ENCODE results near the gene TBC1D32.
"Not testable (repeated sequence)": the region's sequence is repeated elsewhere in the genome, so short reads cannot be mapped to it uniquely, and the experiment has no call there.

TBC1D32 gene

GRCh38 chr6:121161886-121162285, 172.4 kb downstream of the TBC1D32 start:
- DNase-seq (ENCODE audit: low read depth): no peak
- no peak overlapping the region for H3K4me3 ChIP-seq (ENCODE audit: low read depth, low read length)

- DNase-seq (ENCODE audit: low read depth): no peak
Observed at GRCh38 chr6:121160276-121160675, 174.0 kb downstream of the TBC1D32 start.

GRCh38 chr6:121158891-121159290, 175.4 kb downstream of the TBC1D32 start:
- no peak for DNase-seq (ENCODE audit: low read depth)
- H3K4me3 ChIP-seq (ENCODE audit: low read depth, low read length): no peak overlapping the region

More at GRCh38 chr6:121160276-121160675, 174.0 kb downstream of the TBC1D32 start:
- no peak overlapping the region for H3K4me3 ChIP-seq (ENCODE audit: low read depth, low read length)

- DNase-seq (ENCODE audit: low read depth): no peak
- no peak overlapping the region for H3K4me3 ChIP-seq (ENCODE audit: low read depth, low read length)
Observed at GRCh38 chr6:121158438-121158837, 175.8 kb downstream of the TBC1D32 start.

GRCh38 chr6:121157906-121158305, 176.4 kb downstream of the TBC1D32 start:
- no peak overlapping the region for H3K4me3 ChIP-seq (ENCODE audit: low read depth, low read length)
- DNase-seq (ENCODE audit: low read depth): no peak

- no peak for DNase-seq (ENCODE audit: low read depth)
- no peak overlapping the region for H3K4me3 ChIP-seq (ENCODE audit: low read depth, low read length)
Observed at GRCh38 chr6:121143476-121143875, 190.8 kb downstream of the TBC1D32 start.

GRCh38 chr6:121142093-121142492, 192.2 kb downstream of the TBC1D32 start:
- DNase-seq (ENCODE audit: low read depth): no peak
- H3K4me3 ChIP-seq (ENCODE audit: low read depth, low read length): no peak overlapping the region

- no peak for DNase-seq (ENCODE audit: low read depth)
- no peak overlapping the region for H3K4me3 ChIP-seq (ENCODE audit: low read depth, low read length)
Observed at GRCh38 chr6:121135425-121135824, 198.9 kb downstream of the TBC1D32 start.

- no peak for DNase-seq (ENCODE audit: low read depth)
- H3K4me3 ChIP-seq (ENCODE audit: low read depth, low read length): no peak overlapping the region
Observed at GRCh38 chr6:121134922-121135321, 199.4 kb downstream of the TBC1D32 start.

- no peak overlapping the region for H3K4me3 ChIP-seq (ENCODE audit: low read depth, low read length)
- DNase-seq (ENCODE audit: low read depth): no peak
Observed at GRCh38 chr6:121124600-121124999, 209.7 kb downstream of the TBC1D32 start.

- no peak overlapping the region for H3K4me3 ChIP-seq (ENCODE audit: low read depth, low read length)
- no peak for DNase-seq (ENCODE audit: low read depth)
Observed at GRCh38 chr6:121112356-121112755, 221.9 kb downstream of the TBC1D32 start.

- no peak for DNase-seq (ENCODE audit: low read depth)
- no peak overlapping the region for H3K4me3 ChIP-seq (ENCODE audit: low read depth, low read length)
Observed at GRCh38 chr6:121110733-121111132, 223.5 kb downstream of the TBC1D32 start.

- DNase-seq (ENCODE audit: low read depth): no peak
- no peak overlapping the region for H3K4me3 ChIP-seq (ENCODE audit: low read depth, low read length)
Observed at GRCh38 chr6:121106962-121107361, 227.3 kb downstream of the TBC1D32 start.

- no peak for DNase-seq (ENCODE audit: low read depth)
- H3K4me3 ChIP-seq (ENCODE audit: low read depth, low read length): no peak overlapping the region
Observed at GRCh38 chr6:121105461-121105860, 228.8 kb downstream of the TBC1D32 start.

- H3K4me3 ChIP-seq (ENCODE audit: low read depth, low read length): no peak overlapping the region
- DNase-seq (ENCODE audit: low read depth): peak; percentile 7
Observed at GRCh38 chr6:121093928-121094327, 240.4 kb downstream of the TBC1D32 start.

- no peak for DNase-seq (ENCODE audit: low read depth)
- H3K4me3 ChIP-seq (ENCODE audit: low read depth, low read length): no peak overlapping the region
Observed at GRCh38 chr6:121090492-121090891, 243.8 kb downstream of the TBC1D32 start.

GRCh38 chr6:121086876-121087275, 247.4 kb downstream of the TBC1D32 start:
- no peak overlapping the region for H3K4me3 ChIP-seq (ENCODE audit: low read depth, low read length)
- no peak for DNase-seq (ENCODE audit: low read depth)

- no peak for DNase-seq (ENCODE audit: low read depth)
- no peak overlapping the region for H3K4me3 ChIP-seq (ENCODE audit: low read depth, low read length)
Observed at GRCh38 chr6:121076119-121076518, 258.2 kb downstream of the TBC1D32 start.

- not testable (repeated sequence) for DNase-seq (ENCODE audit: low read depth); H3K4me3 ChIP-seq (ENCODE audit: low read depth, low read length)
Observed at GRCh38 chr6:121068749-121069148, 265.5 kb downstream of the TBC1D32 start.

GRCh38 chr6:121067381-121067780, 266.9 kb downstream of the TBC1D32 start:
- DNase-seq (ENCODE audit: low read depth): no peak
- no peak overlapping the region for H3K4me3 ChIP-seq (ENCODE audit: low read depth, low read length)

- no peak for DNase-seq (ENCODE audit: low read depth)
- no peak overlapping the region for H3K4me3 ChIP-seq (ENCODE audit: low read depth, low read length)
Observed at GRCh38 chr6:121064345-121064744, 269.9 kb downstream of the TBC1D32 start.

GRCh38 chr6:121055572-121056163, 278.6 kb downstream of the TBC1D32 start:
- peak; percentile 6 for DNase-seq (ENCODE audit: low read depth)
- no peak overlapping the region for H3K4me3 ChIP-seq (ENCODE audit: low read depth, low read length)

Data from skeletal muscle cell (primary cell).